Type B pancreatic cell (in vitro differentiated cells): Measurements from ENCODE around the gene TBX10. TPM values are rescaled to one million over a fixed set of nuclear protein-coding genes. Genes with fewer than 3 reads are reported as not detected.
"Not testable (repeated sequence)": the region's sequence is repeated elsewhere in the genome, so short reads cannot be mapped to it uniquely, and the experiment has no call there.

Experiments
- DNase-seq: peaks from one replicate; pipeline ENCODE4 v3.0.0; 2021; ENCODE audit warnings: mixed read lengths; ENCODE audit not compliant: unreplicated experiment; ENCODE audit errors: extremely low spot score
- H3K27ac Mint-ChIP-seq: 2 replicates; pipeline ENCODE4 v1.8.0; 2021; ENCODE audit warnings: mild to moderate bottlenecking, mixed read lengths
- H3K27me3 Mint-ChIP-seq: 2 replicates; pipeline ENCODE4 v1.8.0; 2021; ENCODE audit warnings: mixed read lengths
- H3K36me3 Mint-ChIP-seq: 2 replicates; pipeline ENCODE4 v1.8.0; 2021; ENCODE audit warnings: mixed read lengths
- H3K4me1 Mint-ChIP-seq: one replicate; pipeline ENCODE4 v1.8.0; 2021; ENCODE audit warnings: mixed read lengths; ENCODE audit not compliant: unreplicated experiment
- H3K4me3 Mint-ChIP-seq: 2 replicates; pipeline ENCODE4 v1.8.0; 2021; ENCODE audit warnings: mild to moderate bottlenecking, mixed read lengths
- H3K9me3 Mint-ChIP-seq: 2 replicates; pipeline ENCODE4 v1.8.0; 2021; ENCODE audit warnings: mixed read lengths
- total RNA-seq: library from RNA; stranded (reverse); gene quantifications from 2 replicates; pipeline ENCODE4 v1.2.1, GENCODE V29; 2021; ENCODE audit warnings: low replicate concordance
- TF ChIP-seq, protein P1 (sequence below): fragments of 200-600 bp; sonication (generic); conservative IDR thresholded peaks from 2 replicates; pipeline ENCODE4 v1.5.0; 2021; ENCODE audit warnings: antibody characterized with exemption, mild to moderate bottlenecking

The TBX10 gene
- total RNA-seq, 1 donor from 2014 or later: not detected

DNA sequence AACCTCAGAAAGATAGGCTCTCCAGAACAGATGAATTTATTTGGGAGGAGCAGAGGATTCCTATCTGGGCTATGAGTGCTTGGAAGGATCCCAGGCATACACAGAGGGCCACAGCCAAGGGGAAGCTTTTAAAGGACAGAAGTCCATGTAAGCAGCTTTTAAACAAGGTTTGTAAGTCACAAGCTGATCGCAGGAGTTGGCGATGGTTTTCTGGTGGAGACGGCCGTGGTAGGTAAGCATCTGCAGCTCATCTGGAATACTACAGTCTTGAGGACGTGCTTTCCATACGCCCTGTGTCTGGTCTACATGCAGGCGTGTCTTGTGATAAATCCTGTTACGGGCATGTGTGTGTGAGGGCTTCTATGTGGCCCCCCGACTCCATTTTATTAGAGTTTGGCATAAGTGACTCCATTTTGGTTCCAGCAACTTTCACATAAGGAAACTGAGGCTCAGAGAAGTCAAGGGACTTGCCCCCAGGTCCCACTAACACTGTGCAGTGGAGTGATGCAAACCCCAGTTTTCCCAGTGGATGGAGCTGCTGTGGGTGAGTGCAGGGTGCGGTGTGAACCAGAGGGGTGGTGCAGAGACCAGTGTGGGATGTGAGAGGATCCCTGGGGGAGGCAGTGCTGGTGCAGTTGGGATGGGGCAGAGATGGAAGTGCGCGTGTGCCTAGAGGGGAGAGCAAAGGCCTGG lies 22.7 kb upstream of the TBX10 start:
- no peaks in the 10 kb centered on the region for H3K36me3 Mint-ChIP-seq
- H3K27me3 Mint-ChIP-seq: no peaks in the 10 kb centered on the region
- no peaks in the 10 kb centered on the region for H3K4me1 Mint-ChIP-seq
- no peak overlapping the region for H3K4me3 Mint-ChIP-seq
- no peak overlapping the region for H3K27ac Mint-ChIP-seq
- TF ChIP-seq, protein P1, sequence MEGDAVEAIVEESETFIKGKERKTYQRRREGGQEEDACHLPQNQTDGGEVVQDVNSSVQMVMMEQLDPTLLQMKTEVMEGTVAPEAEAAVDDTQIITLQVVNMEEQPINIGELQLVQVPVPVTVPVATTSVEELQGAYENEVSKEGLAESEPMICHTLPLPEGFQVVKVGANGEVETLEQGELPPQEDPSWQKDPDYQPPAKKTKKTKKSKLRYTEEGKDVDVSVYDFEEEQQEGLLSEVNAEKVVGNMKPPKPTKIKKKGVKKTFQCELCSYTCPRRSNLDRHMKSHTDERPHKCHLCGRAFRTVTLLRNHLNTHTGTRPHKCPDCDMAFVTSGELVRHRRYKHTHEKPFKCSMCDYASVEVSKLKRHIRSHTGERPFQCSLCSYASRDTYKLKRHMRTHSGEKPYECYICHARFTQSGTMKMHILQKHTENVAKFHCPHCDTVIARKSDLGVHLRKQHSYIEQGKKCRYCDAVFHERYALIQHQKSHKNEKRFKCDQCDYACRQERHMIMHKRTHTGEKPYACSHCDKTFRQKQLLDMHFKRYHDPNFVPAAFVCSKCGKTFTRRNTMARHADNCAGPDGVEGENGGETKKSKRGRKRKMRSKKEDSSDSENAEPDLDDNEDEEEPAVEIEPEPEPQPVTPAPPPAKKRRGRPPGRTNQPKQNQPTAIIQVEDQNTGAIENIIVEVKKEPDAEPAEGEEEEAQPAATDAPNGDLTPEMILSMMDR: no peak
- DNase-seq: no peak
- H3K9me3 Mint-ChIP-seq: no peaks in the 10 kb centered on the region

- not testable (repeated sequence) for H3K27ac Mint-ChIP-seq, H3K4me1 Mint-ChIP-seq, H3K27me3 Mint-ChIP-seq, H3K36me3 Mint-ChIP-seq, DNase-seq, H3K9me3 Mint-ChIP-seq, H3K4me3 Mint-ChIP-seq
Measured at GRCh38 chr11:67660752-67661151, 21.2 kb upstream of the TBX10 start.

GRCh38 chr11:67659651-67660165 lies 20.1 kb upstream of the TBX10 start:
- H3K27me3 Mint-ChIP-seq: not testable (repeated sequence)

DNA sequence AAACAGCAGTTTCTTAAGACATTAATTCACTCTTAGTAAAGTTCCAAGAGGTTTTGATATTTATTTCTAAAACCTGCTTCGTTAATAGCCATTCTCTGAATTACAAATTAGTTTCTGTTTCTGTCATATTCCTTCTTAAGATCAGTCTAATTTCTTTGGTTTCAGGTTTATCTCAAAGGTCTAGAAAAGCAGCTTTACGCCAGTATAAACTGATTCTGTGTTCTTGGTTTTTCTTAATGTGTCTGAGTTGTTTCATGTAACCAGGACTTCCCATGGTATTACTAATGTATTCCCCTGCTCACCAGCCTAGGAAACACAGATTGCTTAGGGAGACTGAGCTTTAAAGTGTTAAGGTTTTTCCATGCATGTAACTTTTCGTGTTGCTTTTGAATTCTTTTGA lies 17.7 kb upstream of the TBX10 start:
- no peaks in the 10 kb centered on the region for H3K36me3 Mint-ChIP-seq
- H3K4me3 Mint-ChIP-seq: no peak overlapping the region
- no peak for DNase-seq
- no peaks in the 10 kb centered on the region for H3K27me3 Mint-ChIP-seq
- TF ChIP-seq, protein P1: no peak
- H3K27ac Mint-ChIP-seq: no peak overlapping the region
- no peaks in the 10 kb centered on the region for H3K9me3 Mint-ChIP-seq
- H3K4me1 Mint-ChIP-seq: peaks cover 6% of the 10 kb centered on the region

More at GRCh38 chr11:67659651-67660165, 20.1 kb upstream of the TBX10 start:
- H3K9me3 Mint-ChIP-seq, H3K4me3 Mint-ChIP-seq, H3K27ac Mint-ChIP-seq, H3K4me1 Mint-ChIP-seq, H3K36me3 Mint-ChIP-seq, DNase-seq: not testable (repeated sequence)
- TF ChIP-seq, protein P1: peak; percentile 60

- no peak overlapping the region for H3K4me3 Mint-ChIP-seq
- no peaks in the 10 kb centered on the region for H3K27me3 Mint-ChIP-seq
- H3K27ac Mint-ChIP-seq: no peak overlapping the region
- H3K9me3 Mint-ChIP-seq: no peaks in the 10 kb centered on the region
- H3K4me1 Mint-ChIP-seq: peaks cover 10% of the 10 kb centered on the region
- DNase-seq: no peak
- no peaks in the 10 kb centered on the region for H3K36me3 Mint-ChIP-seq
- TF ChIP-seq, protein P1: no peak
Measured at GRCh38 chr11:67656278-67656922, 16.8 kb upstream of the TBX10 start.

GRCh38 chr11:67654225-67654624 lies 14.7 kb upstream of the TBX10 start:
- no peak for DNase-seq
- Mint-ChIP-seq H3K27ac (no peak overlapping the region), H3K9me3 (no peaks in the 10 kb centered on the region), H3K36me3 (no peaks in the 10 kb centered on the region), H3K27me3 (no peaks in the 10 kb centered on the region), H3K4me1 (peaks cover 13% of the 10 kb centered on the region), H3K4me3 (no peak overlapping the region)
- TF ChIP-seq, protein P1: no peak
